Activated T-helper 2 cell treated with anti-CD3 and anti-CD28 coated beads, Interferon-gamma antibody, Interleukin-2, Interleukin-4, amounts not matched to agents 10 μg/mL and 5 μg/mL and 100 μg/mL, durations not matched to agents 14 hours and 24 hours and 36 hours (primary cell): ENCODE data around the gene EMILIN3. TPM values are rescaled to one million over a fixed set of nuclear protein-coding genes. Genes with fewer than 3 reads are reported as not detected.
"Not testable (repeated sequence)": the region's sequence is repeated elsewhere in the genome, so short reads cannot be mapped to it uniquely, and the experiment has no call there.

Source experiments
- DNase-seq: peaks from one replicate; pipeline ENCODE4 v3.0.0; 2021; ENCODE audit warnings: low spot score
- H3K27ac Mint-ChIP-seq: one replicate; pipeline ENCODE4 v1.8.0; 2021; ENCODE audit warnings: mixed read lengths
- H3K27me3 Mint-ChIP-seq: one replicate; pipeline ENCODE4 v1.8.0; 2021; ENCODE audit warnings: low read depth, mixed read lengths
- H3K36me3 Mint-ChIP-seq: one replicate; pipeline ENCODE4 v1.8.0; 2021; ENCODE audit warnings: low read depth, mixed read lengths
- H3K4me1 Mint-ChIP-seq: one replicate; pipeline ENCODE4 v1.8.0; 2021; ENCODE audit warnings: low read depth, mixed read lengths
- H3K4me3 Mint-ChIP-seq: one replicate; pipeline ENCODE4 v1.8.0; 2021; ENCODE audit warnings: low read depth, mild to moderate bottlenecking, moderate library complexity, mixed read lengths
- H3K9me3 Mint-ChIP-seq: one replicate; pipeline ENCODE4 v1.8.0; 2021; ENCODE audit warnings: mixed read lengths
- intact Hi-C: fragments of 100-400 bp; cut with micrococcal nuclease; formaldehyde crosslinking; loops from one replicate; pipeline ENCODE4 v1.15.1; 2023
- total RNA-seq: library from RNA; stranded (reverse); gene quantifications from 2 replicates; pipeline ENCODE4 v1.2.3, GENCODE V29; 2022

The EMILIN3 gene
- total RNA-seq, 1 donor from 2014 or later = not detected

DNA sequence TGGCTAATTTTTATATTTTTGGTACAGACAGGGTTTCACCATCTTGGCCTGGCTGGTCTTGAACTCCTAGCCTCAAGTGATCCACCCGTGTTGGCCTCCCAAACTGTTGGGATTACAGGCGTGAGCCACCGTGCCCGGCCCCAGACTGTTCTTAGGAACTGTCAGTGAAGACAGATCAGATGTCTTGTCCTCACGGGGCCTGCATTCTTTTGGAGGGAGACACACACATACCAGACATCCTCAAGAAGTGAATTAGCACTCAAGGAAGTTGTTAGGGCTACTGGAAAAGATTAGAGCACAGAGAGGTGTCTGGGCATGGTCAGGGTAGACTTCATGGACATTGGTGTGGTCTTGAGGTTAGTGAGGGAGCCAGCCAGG, 36.3 kb downstream of the EMILIN3 start:
- Mint-ChIP-seq H3K27me3 (peaks cover 3% of the 10 kb centered on the region), H3K4me1 (peaks cover 12% of the 10 kb centered on the region), H3K36me3 (no peaks in the 10 kb centered on the region), H3K27ac (no peak overlapping the region), H3K9me3 (no peaks in the 10 kb centered on the region), H3K4me3 (no peak overlapping the region)
- no peak for DNase-seq
- intact Hi-C loops = no loop called here

- Mint-ChIP-seq H3K9me3 (no peaks in the 10 kb centered on the region), H3K4me1 (peaks cover 12% of the 10 kb centered on the region), H3K4me3 (no peak overlapping the region), H3K36me3 (no peaks in the 10 kb centered on the region), H3K27ac (peak overlapping the region; percentile 48), H3K27me3 (peaks cover 3% of the 10 kb centered on the region)
- intact Hi-C loops = no loop called here
- peak; percentile 39 for DNase-seq
These were observed 36.9 kb downstream of the EMILIN3 start for GRCh38 chr20:41329435-41330342.

GRCh38 chr20:41327178-41327577, 39.4 kb downstream of the EMILIN3 start:
- Mint-ChIP-seq H3K4me1 (peaks cover 12% of the 10 kb centered on the region), H3K27me3 (peaks cover 1% of the 10 kb centered on the region), H3K36me3 (no peaks in the 10 kb centered on the region), H3K4me3 (no peak overlapping the region), H3K27ac (no peak overlapping the region), H3K9me3 (no peaks in the 10 kb centered on the region)
- DNase-seq = no peak
- intact Hi-C loops = no loop called here

DNA sequence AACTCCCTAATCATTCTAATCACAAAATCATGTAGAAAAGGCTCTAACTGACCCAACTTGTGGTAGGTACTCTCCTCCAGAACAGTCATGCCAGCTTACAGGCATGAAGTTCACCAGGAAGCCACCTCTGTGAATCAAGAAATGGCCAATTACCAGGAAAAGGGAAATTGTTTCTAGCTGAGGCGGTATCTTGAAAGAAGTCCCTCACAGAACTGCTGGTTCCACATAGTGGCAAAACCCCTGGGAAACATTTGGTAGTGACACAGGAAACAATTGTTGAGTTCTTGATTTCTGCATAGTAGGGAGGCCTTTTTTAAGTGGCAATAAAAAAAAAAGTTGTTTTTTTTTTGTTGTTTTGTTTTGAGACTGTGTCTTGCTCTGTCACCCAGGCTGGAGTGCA, 45.6 kb downstream of the EMILIN3 start:
- intact Hi-C loops = no loop called here
- Mint-ChIP-seq H3K4me1 (peaks cover 18% of the 10 kb centered on the region), H3K27me3 (peaks cover 4% of the 10 kb centered on the region), H3K9me3 (no peaks in the 10 kb centered on the region), H3K36me3 (no peaks in the 10 kb centered on the region), H3K4me3 (no peak overlapping the region), H3K27ac (no peak overlapping the region)
- DNase-seq = no peak

DNA sequence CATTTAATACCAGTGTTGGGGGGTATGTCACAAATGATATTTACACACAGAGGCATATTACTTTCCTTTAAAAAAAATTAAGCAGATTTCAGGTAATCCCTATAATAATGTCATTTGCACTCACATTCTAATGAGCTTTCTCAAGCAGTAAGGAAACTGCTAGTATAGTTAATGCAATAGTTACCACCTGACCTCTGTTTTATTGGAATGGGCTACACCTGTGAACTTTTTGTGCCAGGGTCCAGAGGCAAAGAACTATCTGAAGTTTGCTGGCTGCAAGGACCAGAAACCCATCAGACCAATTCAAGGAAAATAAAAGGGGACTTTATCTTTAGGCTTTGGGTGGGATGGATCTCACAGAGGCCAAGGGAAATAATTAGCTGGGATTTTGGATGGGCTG, 46.2 kb downstream of the EMILIN3 start:
- Mint-ChIP-seq H3K9me3 (no peaks in the 10 kb centered on the region), H3K4me3 (no peak overlapping the region), H3K27me3 (peaks cover 4% of the 10 kb centered on the region), H3K4me1 (peaks cover 22% of the 10 kb centered on the region), H3K27ac (no peak overlapping the region), H3K36me3 (no peaks in the 10 kb centered on the region)
- intact Hi-C loops = no loop called here
- DNase-seq = no peak

- intact Hi-C loops = loop anchor here (5.0 kb wide), 1 partner anchor 86 kb away; no protein-coding TSS in a partner anchor
- peaks cover 4% of the 10 kb centered on the region for H3K27me3 Mint-ChIP-seq
- H3K9me3 Mint-ChIP-seq = no peaks in the 10 kb centered on the region
- H3K4me3 Mint-ChIP-seq = peak overlapping the region; percentile 62
- peak overlapping the region; percentile 16 for H3K27ac Mint-ChIP-seq
- no peaks in the 10 kb centered on the region for H3K36me3 Mint-ChIP-seq
- DNase-seq = no peak
- H3K4me1 Mint-ChIP-seq = peaks cover 26% of the 10 kb centered on the region
These were observed 48.4 kb downstream of the EMILIN3 start for GRCh38 chr20:41318271-41318649.

DNA sequence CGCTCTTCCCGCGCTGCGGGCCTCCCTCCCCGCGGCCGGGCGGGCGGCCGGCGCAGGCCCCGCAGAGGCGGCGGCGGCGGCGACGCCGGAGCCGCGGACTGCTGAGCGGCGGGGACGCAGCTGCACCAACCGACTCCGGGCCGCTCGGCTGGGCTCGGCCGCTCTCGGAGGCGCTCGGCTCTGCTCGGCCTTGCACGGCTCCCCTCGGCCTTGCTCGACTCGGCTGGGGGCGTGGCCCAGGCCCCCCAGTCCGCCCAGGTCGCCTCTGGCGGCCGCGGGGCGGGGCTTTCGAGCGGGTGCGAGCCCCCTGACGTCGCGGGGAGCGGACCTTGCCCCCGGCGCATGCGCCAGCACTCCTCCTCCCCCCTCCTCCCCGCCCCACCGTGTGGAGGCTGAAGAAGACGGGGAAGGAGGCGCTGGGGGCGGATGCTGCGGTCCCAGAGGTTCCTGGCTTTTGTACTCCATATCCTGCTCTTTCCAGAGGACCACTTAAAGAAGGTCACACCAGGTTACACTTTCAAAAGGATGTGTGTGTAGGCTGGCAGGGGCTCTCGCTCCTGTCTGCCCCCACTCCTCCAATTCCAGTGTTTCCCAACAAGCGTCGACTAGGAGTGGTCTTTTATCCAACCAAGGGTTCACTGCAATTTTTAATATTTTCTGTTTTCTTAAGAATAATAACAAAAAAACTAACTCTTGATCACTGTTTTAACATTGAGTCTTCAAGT, 48.9 kb downstream of the EMILIN3 start, which contains the start of gene ZHX3:
TSS of gene ZHX3 (minus strand) at position 186 of the 725 bp plus-strand sequence. CDS start 112,815 bp downstream, outside the sequence.
- Mint-ChIP-seq H3K4me3 (peak within 1 kb of the TSS; percentile 84), H3K4me1 (peaks cover 26% of the 10 kb centered on the region), H3K27me3 (peaks cover 4% of the 10 kb centered on the region), H3K27ac (peak within 1 kb of the TSS; percentile 70), H3K36me3 (no peaks in the 10 kb centered on the region), H3K9me3 (no peaks in the 10 kb centered on the region)
- intact Hi-C loops = loop anchor here (1.0 to 5.0 kb wide), 2 partner anchors 85 to 181 kb away; no protein-coding TSS in a partner anchor
- DNase-seq = peak; percentile 94

- intact Hi-C loops = loop anchor here (1.0 to 5.0 kb wide), 2 partner anchors 85 to 181 kb away; no protein-coding TSS in a partner anchor
- Mint-ChIP-seq H3K36me3 (no peaks in the 10 kb centered on the region), H3K4me1 (peaks cover 26% of the 10 kb centered on the region), H3K4me3 (peak overlapping the region; percentile 84), H3K9me3 (no peaks in the 10 kb centered on the region), H3K27me3 (peaks cover 4% of the 10 kb centered on the region), H3K27ac (peak overlapping the region; percentile 70)
- DNase-seq = peak; percentile 53
These were observed 49.7 kb downstream of the EMILIN3 start for GRCh38 chr20:41316602-41317545.

GRCh38 chr20:41316051-41316450, 50.6 kb downstream of the EMILIN3 start:
- no peaks in the 10 kb centered on the region for H3K36me3 Mint-ChIP-seq
- no peak overlapping the region for H3K27ac Mint-ChIP-seq
- intact Hi-C loops = loop anchor here (5.0 kb wide), 1 partner anchor 84 kb away; no protein-coding TSS in a partner anchor
- DNase-seq = no peak
- H3K9me3 Mint-ChIP-seq = no peaks in the 10 kb centered on the region
- peaks cover 4% of the 10 kb centered on the region for H3K27me3 Mint-ChIP-seq
- H3K4me1 Mint-ChIP-seq = peaks cover 26% of the 10 kb centered on the region
- peak overlapping the region; percentile 84 for H3K4me3 Mint-ChIP-seq

DNA sequence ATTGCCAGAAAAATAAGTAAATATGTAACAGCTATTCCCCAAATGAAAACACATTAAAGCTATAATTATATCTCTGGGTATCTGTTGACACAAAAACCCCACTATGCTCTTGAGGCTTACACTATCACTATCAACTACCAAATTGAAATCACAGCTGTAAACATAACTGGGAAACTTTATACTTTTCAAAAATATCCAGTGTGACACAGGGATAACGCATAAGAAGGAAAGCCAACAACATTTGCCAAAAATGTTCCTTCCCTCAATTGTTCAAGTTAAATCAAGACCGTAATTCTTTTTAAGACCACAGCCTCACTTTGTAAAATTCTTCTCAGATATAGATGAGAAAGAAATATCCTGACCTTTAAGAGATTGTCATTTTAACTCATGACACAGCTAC, 52.2 kb downstream of the EMILIN3 start:
- Mint-ChIP-seq H3K27me3 (peaks cover 2% of the 10 kb centered on the region), H3K4me1 (peaks cover 24% of the 10 kb centered on the region), H3K36me3 (no peaks in the 10 kb centered on the region), H3K4me3 (no peak overlapping the region), H3K27ac (no peak overlapping the region), H3K9me3 (no peaks in the 10 kb centered on the region)
- no peak for DNase-seq
- intact Hi-C loops = no loop called here

GRCh38 chr20:41312009-41312408, 54.6 kb downstream of the EMILIN3 start:
- peaks cover 18% of the 10 kb centered on the region for H3K4me1 Mint-ChIP-seq
- H3K36me3 Mint-ChIP-seq, H3K9me3 Mint-ChIP-seq, H3K27ac Mint-ChIP-seq, intact Hi-C loops, H3K4me3 Mint-ChIP-seq, DNase-seq, H3K27me3 Mint-ChIP-seq: not testable (repeated sequence)
